ENCODE data around the gene AMBN.

- TF ChIP-seq CTCF (IDR thresholded peaks at IDR 0.05) (no peak), SIN3A (IDR thresholded peaks at IDR 0.05; ENCODE audit: borderline replicate concordance, low read depth, low read length) (no peak), GABPA (IDR thresholded peaks at IDR 0.05; ENCODE audit: low read depth) (no peak), RCOR1 (IDR thresholded peaks at IDR 0.05; ENCODE audit: low read length) (no peak), RAD21 (IDR thresholded peaks at IDR 0.05; ENCODE audit: low read length) (no peak), SMC3 (IDR thresholded peaks at IDR 0.05; ENCODE audit: low read depth, low read length) (no peak), CHD2 (IDR thresholded peaks at IDR 0.05; ENCODE audit: low read length, partially characterized antibody) (no peak), EP300 (IDR thresholded peaks at IDR 0.05; ENCODE audit: borderline replicate concordance in 1 of 2, low read depth in 1 of 2, low read length in 1 of 2) (no peak), POLR2AphosphoS5 (IDR thresholded peaks at IDR 0.05; ENCODE audit: low read depth, low read length) (no peak), RFX5 (IDR thresholded peaks at IDR 0.05; ENCODE audit: low read length) (no peak), EZH2phosphoT487 (IDR thresholded peaks at IDR 0.05; ENCODE audit: borderline replicate concordance, low read depth) (no peak), FOSL2 (IDR thresholded peaks at IDR 0.05; ENCODE audit: borderline replicate concordance, low read depth) (no peak)
These were observed 15.3 kb downstream of the AMBN start for GRCh38 chr4:70607334-70607853.

Measured in SK-N-SH (cell line).